PFSK-1 (cell line): ENCODE results near the gene ADAMTSL1.

Experiments used
- FOXP2 ChIP-seq: optimal IDR thresholded peaks from 2 replicates; pipeline ENCODE3; 2011; ENCODE audit warnings: borderline replicate concordance, control low read depth, inconsistent platforms; ENCODE audit not compliant: insufficient read depth; ENCODE audit errors: extremely low read length, extremely low read depth
- POLR2AphosphoS5 ChIP-seq: IDR thresholded peaks from 2 replicates; pipeline ENCODE4 v1.6.1; 2012; ENCODE audit warnings: low read depth, mild to moderate bottlenecking, control low read depth, low read length, moderate library complexity
- TAF1 ChIP-seq: IDR thresholded peaks from 2 replicates; pipeline ENCODE4 v1.6.1; 2012; ENCODE audit warnings: low read length, control low read depth, borderline replicate concordance; ENCODE audit not compliant: insufficient read depth

- TF ChIP-seq POLR2AphosphoS5 (no peak), TAF1 (no peak), FOXP2 (no peak)
Measured at GRCh38 chr9:18448101-18448500, 25.9 kb upstream of the ADAMTSL1 start.
